Glomerular endothelial cell (primary cell): ENCODE measurements around the gene APRT. TPM values are rescaled to one million over a fixed set of nuclear protein-coding genes. Genes with fewer than 3 reads are reported as not detected.

Experiments
- DNase-seq: peaks from one replicate; pipeline ENCODE4 v3.0.0-alpha.2; 2011; ENCODE audit warnings: low read depth, low spot score; ENCODE audit errors: extremely low read depth
- total RNA-seq: library from RNA; depleted of rRNA; stranded (reverse); fragments of >200 nt; gene quantifications from 2 replicates; pipeline ENCODE4 v1.2.3, GENCODE V29; 2015

Gene APRT
- 189 and 288 TPM in 2 replicates for total RNA-seq

- peak; percentile 14 for DNase-seq
Measured at GRCh38 chr16:88811769-88812512, at the start of gene APRT. Gene APRT (minus strand): TSS chr16:88811928. CDS start chr16:88811899, 29 bp downstream.

DNA sequence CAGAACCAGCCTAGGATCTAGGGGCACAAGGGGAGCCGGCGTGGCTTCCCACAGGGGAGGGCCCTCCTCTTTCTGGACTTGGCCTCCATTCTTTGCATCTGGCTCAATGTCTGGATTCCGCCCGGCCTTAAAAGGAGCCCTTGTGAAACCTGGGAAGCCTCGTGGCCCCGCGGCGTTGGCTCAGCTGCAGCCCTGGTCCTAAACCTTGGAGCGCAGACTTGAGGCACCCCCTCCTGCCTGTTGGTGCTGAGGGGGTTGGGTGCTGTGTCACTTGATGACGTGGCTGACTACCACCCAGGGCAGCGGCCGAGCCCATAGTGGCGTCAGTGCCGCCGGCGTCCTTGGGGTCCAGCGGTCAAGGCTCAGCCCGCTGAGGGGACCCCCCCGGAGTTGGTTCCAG lies 49.6 kb upstream of the APRT start:
- no peak for DNase-seq

- DNase-seq: no peak
Measured at GRCh38 chr16:88859381-88860091, 47.8 kb upstream of the APRT start.

- DNase-seq: no peak
Measured at GRCh38 chr16:88857728-88858339, 46.1 kb upstream of the APRT start.

DNA sequence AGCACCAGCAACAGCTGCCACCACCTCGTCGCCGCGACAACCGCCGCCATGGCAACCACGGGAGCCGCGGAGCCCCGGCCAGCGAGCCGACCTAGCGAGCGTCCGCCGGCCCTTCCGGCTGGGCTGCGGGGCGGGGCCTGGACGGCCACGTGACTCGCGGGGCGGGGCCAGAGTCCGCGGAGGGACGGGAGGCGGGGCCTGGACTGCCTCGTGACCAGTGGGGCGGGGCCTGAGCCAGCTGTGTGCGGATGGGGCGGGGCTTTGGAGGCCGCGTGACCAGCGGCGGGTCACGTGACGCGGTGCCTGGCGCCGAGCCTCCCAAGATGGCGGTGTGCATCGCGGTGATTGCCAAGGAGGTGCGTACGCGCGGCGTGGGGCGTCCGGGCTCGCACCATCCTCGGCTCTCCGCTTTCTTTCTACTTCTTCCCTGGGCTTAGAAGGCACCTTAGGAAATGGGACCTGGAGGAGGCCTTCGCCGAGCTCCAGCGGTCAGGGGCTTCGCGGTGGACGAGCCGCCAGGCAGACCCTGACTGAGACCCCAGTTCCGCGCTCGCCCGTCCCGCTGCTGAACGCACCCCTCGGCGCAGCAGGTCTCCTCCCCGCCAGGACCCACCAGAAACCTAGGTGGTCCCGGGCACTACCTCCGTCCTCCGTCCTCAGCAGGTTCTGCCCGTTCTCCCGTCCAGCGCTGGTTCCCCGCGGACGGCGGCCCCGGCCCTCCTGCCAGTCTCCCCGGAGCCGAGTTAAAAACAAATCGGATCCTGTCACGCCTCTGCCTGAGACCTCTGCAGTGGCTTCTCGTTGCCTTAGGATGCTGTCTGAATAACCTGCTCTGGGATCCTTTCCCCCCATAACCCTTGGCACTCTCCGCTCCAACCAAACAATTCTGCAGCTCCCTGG lies 45.4 kb upstream of the APRT start, which contains the start of the genes GALNS and TRAPPC2L:
Gene GALNS (minus strand): TSS at position 120 of the 900 bp plus-strand sequence. CDS start 70 bp downstream, at position 50.
Gene TRAPPC2L (plus strand): TSS at position 300 of the 900 bp plus-strand sequence. CDS start 24 bp downstream, at position 324.
- DNase-seq: peak; percentile 29

GRCh38 chr16:88856122-88856827 lies 44.5 kb upstream of the APRT start:
- DNase-seq: no peak

GRCh38 chr16:88855736-88856121 lies 44.0 kb upstream of the APRT start:
- no peak for DNase-seq

GRCh38 chr16:88855176-88855575 lies 43.4 kb upstream of the APRT start:
- no peak for DNase-seq

GRCh38 chr16:88854306-88855111 lies 42.8 kb upstream of the APRT start:
- no peak for DNase-seq

DNA sequence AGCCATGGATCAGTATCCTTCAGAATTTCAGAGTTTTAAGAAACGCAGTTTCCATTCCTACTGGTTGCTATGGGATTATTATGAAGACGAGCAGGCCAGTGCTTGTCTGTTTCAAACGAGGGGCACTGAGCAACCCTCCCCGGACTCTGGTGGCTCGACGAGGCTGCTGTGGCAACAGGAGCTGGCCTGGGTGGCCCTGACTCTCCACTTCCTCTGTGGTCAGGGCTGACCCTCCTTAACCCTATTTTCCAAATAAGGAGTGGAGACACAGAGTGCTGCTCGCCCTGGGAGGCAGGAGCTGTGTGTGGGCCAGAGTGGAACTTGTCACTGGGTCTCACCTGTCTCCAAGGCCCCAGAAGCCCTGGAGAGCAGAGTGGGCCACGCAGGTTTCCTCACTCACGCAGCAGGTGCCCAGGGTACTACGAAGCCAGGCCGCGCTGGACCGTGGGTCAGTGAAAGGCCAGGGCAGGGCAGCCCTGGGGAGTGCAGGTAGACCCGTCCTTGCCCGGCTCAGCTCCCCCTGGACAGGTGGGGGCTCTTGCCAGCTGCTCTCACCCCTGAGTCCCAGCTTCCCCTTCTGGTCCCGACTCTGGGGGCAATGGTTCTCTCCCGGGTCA lies 41.7 kb upstream of the APRT start:
- no peak for DNase-seq

DNA sequence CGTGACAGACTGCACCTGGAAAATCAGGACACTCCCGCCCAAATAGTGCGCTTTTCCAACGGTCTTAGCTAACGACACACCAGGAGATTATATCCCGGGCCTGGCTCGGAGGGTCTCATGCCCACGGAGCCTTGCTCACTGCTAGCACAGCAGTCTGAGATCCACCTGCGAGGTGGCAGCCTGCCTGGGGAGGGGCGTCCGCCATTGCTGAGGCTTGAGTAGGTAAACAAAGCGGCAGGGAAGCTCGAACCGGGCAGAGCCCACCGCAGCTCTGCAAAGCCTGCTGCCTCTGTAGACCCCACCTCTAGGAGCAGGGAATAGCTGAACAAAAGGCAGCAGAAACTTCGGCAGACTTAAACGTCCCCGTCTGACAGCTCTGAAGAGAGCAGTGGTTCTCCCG lies 39.9 kb upstream of the APRT start:
- no peak for DNase-seq

DNA sequence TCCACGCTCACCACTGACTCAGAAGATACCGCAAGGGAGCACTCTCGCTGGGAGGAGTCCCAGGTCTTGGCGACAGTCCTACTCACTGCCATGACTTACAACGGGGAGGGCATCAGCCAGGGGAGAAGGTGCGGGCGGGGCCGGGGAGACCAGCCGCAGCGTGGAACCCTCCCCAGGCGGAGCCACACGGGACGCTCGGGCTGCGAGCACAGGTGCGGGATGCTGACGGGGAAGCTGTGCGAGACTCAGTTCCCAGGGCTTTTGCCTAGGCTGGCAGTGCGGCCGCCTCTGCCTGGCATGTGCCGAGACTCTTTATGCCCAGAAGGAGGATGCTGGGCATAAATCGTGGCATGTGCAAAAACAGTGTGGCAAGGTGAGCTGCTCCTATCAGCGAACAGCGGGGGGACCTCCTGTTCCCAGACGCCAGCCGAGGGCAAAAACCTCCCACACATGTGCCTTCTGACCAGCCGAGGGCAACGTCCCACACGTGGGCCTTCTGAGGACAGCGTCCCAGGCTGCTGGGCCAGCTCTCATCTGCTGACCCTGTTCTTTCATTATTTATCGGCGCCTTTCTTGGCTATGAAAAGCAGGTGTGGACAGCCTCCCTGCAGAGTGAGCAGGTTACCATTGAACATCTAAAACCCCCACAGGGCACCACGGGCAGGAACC lies 38.9 kb upstream of the APRT start:
- DNase-seq: no peak

DNA sequence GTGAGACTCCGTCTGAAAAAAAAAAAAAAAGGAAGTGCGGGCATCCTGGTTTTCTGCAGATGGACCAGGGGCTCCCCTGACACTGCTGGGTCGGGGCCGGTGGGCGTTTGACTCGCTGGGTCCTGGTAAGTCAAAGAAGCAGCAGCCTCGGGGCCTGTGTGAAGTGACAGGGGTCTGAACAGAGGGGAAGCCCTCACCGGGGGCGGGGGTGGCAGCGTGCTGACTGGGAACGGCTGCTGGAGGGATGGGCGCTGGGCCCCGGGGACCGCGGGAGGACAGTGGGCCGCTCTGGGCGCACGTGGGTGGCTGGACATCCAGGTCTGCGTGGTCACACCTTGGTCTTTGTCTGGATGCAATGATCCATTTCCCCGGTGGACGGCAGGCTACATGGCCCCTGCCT lies 36.8 kb upstream of the APRT start:
- no peak for DNase-seq

DNA sequence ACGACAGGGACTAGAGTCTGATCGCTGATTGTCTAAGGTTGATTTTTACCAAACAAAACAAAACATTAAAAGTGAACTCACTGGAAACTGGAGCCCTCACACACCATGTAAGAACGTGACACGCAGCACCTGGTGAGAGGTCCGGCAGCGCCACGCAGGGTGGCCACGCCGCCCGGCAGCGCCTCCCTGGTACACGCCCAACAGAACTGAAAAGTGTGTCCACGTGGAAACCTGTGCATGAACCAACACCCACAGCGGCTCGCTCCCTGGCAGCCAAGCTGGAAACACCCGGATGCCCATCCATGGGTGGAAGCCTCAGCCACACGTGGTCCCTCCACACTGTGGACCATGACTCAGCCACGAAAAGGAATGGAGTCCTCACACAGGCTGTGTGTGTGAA lies 35.9 kb upstream of the APRT start:
- no peak for DNase-seq

- no peak for DNase-seq
Measured at GRCh38 chr16:88846088-88846487, 34.4 kb upstream of the APRT start.

- no peak for DNase-seq
Measured at GRCh38 chr16:88844419-88845036, 32.8 kb upstream of the APRT start.

DNA sequence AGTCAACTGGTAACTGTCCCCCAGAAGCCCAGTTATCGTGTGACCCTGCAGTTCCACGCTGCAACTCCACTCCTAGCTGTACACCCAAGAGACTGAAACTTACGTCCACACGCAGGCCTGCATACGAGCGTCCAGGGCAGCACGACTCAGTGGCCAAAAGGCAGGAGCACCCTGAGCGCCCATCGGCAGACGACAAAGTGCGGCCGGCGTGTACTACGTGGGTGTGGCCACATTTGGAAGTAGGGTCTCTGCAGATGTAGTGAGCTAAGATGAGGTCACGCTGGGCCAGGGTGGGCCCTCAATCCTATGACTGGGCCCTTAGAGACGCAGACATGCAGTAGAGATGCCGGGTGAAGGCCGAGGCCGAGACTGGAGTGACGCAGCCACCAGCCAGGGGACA lies 31.5 kb upstream of the APRT start:
- DNase-seq: no peak

GRCh38 chr16:88842806-88843205 lies 31.1 kb upstream of the APRT start:
- no peak for DNase-seq
